CD4-positive, alpha-beta T cell treated with Interleukin-12 subunit alpha and Interleukin-12 subunit beta, for 1 hour (primary cell): Measurements from ENCODE around the gene AMIGO3.
"Not testable (repeated sequence)": the region's sequence is repeated elsewhere in the genome, so short reads cannot be mapped to it uniquely, and the experiment has no call there.

ENCODE experiments used
- DNase-seq: peaks from one replicate; pipeline ENCODE4 v3.0.0-alpha.2; 2020

Gene AMIGO3, protein sequence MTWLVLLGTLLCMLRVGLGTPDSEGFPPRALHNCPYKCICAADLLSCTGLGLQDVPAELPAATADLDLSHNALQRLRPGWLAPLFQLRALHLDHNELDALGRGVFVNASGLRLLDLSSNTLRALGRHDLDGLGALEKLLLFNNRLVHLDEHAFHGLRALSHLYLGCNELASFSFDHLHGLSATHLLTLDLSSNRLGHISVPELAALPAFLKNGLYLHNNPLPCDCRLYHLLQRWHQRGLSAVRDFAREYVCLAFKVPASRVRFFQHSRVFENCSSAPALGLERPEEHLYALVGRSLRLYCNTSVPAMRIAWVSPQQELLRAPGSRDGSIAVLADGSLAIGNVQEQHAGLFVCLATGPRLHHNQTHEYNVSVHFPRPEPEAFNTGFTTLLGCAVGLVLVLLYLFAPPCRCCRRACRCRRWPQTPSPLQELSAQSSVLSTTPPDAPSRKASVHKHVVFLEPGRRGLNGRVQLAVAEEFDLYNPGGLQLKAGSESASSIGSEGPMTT

GRCh38 chr3:49719214-49719884 lies at the start of gene AMIGO3:
TSS of gene AMIGO3 (minus strand) at chr3:49719684. CDS start at chr3:49719465, 219 bp downstream.
- DNase-seq = peak; percentile 91

- no peak for DNase-seq
Observed at GRCh38 chr3:49763981-49764380, 44.5 kb upstream of the AMIGO3 start.

DNA sequence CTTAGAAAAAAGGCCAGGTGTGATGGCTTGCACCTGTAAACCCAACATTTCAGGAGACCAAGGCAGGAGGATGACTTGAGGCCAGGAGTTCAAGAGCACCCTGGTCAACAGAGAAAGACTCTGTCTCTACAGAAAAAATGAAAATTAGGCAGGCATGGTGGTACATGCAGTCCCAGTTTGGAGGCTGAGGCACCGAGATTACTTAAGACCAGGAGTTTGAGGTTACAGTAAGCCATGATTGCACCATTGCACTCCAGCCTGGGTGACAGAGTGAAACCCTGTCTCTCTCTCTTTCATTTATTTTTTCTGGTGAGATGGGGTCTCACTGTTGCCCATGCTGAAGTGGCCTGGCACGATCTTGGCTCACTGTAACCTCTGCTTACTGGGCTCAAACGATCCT lies 42.2 kb upstream of the AMIGO3 start:
- DNase-seq = no peak

DNA sequence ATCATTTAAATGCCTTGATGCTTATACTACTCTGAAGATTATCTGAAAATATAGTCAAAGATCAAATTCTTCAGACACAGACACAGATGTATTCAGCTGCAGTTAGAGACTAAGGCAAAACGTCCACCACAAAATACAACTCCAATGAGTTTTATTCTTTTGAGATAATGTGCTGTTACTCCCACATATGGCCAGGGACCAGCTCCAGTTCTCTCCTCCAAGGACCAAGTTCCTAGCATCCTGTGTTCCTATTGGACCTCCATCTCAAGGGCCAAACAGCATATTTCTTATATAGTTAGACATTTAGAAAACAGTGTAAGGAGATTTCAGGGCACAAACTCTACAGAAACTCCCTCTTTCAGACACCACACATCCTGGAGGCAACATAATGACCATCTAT lies 39.7 kb upstream of the AMIGO3 start:
- no peak for DNase-seq

- no peak for DNase-seq
Observed at GRCh38 chr3:49757197-49757596, 37.7 kb upstream of the AMIGO3 start.

GRCh38 chr3:49756036-49756435 lies 36.6 kb upstream of the AMIGO3 start:
- DNase-seq = no peak

GRCh38 chr3:49754536-49754935 lies 35.1 kb upstream of the AMIGO3 start:
- DNase-seq = no peak

GRCh38 chr3:49751501-49751900 lies 32.0 kb upstream of the AMIGO3 start:
- no peak for DNase-seq

DNA sequence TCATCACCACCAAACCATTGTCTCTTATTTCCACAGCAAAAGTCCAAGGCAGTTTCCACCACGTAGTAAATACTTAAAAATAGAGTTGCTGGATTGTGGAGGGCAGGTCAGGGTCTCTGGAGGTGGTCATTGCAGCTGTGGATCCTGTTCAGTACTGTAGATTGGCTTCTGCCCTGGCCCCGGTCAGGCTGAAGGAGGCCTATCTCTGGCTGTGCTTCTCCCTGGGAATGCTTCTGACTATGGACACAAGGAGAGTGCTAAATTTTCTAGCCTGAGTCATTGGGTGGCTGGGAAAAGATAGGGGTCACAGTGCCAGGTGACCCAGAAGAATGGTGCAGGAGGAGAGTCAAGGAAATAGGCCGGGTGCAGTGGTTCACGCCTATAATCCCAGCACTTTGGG lies 30.6 kb upstream of the AMIGO3 start:
- no peak for DNase-seq

GRCh38 chr3:49748874-49749273 lies 29.4 kb upstream of the AMIGO3 start:
- DNase-seq = not testable (repeated sequence)

- no peak for DNase-seq
Observed at GRCh38 chr3:49747792-49748480, 28.5 kb upstream of the AMIGO3 start.

DNA sequence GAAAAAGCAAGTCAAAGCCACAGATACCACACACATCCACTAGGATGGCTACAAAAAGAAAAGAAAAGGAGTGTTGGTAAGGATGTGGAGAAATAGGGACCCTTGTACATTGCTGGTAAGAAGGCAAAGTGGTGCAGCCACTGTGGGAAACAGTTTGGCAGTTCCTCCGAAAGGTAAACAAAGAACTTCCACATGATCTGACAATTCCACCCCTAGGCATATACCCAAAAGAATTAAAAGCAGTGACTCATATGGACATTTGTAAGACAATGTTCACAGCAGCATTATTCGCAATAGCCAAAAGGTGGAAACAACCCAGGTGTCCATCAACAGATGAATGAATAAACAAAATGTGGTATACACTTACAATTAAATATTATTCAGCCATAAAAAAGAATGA lies 26.5 kb upstream of the AMIGO3 start:
- DNase-seq = no peak

- DNase-seq = no peak
Observed at GRCh38 chr3:49740427-49740826, 20.9 kb upstream of the AMIGO3 start.

DNA sequence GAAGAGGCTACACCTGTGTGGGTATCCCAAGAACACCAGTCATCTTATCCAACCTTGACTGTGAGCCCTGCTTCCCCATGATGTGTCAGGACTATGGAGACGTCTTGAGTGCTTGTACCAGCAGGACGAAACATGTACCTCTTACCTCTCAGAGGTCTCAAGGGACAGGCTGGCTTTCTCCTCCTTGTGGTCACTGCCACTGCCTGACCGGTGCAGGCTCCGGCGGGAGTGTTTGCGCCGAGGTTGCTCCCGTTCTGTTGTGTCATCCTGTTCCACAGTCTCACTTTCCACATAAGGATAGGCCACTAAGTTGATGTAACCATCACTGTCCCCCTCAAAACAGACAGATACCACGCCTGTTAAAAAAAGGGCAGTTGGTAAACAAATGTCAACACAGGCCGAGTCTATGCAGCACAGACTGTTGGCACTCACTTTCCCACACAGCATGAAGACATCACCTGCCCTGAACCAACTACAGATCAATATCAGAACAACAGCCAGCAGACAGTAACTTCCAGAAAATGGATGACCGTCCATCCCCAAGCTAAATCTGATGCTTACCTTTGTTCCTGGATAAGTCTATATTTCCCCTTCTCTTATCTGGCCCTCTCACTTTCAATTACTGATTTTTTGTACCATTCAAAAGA lies 18.7 kb upstream of the AMIGO3 start:
- DNase-seq = no peak

DNA sequence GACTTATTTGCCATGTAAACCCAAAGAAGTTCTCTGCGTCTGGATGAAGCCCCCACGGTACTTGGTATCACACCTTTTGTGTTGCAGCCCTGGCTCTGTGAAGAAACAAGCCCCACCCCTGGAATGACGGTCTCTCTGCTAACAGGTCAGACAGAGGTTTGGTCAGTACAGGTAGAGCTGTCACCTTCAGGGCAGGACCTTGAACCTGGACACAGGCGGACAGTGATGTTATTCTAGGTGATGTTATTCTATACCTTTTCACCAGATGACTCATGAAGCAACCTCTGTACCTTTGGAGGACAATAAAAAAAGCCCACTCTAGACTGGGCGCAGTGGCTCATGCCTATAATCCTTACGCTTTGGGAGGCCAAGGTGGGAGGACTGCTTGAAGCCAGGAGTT lies 15.3 kb upstream of the AMIGO3 start:
- DNase-seq = no peak

DNA sequence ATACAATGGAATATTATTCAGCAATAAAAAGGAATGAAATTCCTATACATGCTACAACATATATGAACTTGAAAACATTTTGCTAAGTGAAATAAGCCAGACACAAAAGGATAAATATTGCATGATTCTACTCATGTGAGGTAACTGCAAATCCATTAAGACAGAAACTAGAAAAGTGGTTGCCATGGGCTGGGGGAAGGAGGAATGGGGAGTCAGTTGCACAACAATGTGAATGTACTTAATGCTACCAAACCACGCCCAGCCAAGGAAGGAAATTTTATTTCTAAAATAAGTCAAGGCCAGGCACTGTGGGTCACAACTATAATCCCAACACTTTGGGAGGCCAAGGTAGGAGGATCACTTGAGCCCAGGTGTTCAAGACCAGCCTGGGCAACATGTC lies 14.1 kb upstream of the AMIGO3 start:
- no peak for DNase-seq

DNA sequence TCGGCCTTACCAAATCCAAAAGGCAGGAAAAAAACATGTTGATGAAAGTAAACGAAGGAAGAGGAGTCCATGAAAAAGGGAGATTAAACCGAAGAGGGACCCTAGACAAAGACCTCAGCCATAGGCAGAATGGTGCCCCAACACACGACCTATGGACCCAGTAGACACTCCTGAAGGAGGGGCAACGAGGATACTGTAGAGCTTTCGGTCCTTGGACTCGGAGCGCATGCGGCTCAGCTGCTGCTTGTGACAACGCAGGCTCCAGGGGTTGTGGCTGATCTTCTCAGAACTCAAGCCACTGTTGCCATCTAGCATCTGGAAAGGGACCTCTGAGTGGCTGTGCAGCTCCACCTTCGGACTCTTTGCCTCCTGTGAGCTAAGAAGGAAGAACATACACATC lies 13.1 kb upstream of the AMIGO3 start:
- DNase-seq = no peak

- DNase-seq = no peak
Observed at GRCh38 chr3:49729966-49730609, 10.6 kb upstream of the AMIGO3 start.

GRCh38 chr3:49727924-49728361 lies 8.5 kb upstream of the AMIGO3 start:
- no peak for DNase-seq

DNA sequence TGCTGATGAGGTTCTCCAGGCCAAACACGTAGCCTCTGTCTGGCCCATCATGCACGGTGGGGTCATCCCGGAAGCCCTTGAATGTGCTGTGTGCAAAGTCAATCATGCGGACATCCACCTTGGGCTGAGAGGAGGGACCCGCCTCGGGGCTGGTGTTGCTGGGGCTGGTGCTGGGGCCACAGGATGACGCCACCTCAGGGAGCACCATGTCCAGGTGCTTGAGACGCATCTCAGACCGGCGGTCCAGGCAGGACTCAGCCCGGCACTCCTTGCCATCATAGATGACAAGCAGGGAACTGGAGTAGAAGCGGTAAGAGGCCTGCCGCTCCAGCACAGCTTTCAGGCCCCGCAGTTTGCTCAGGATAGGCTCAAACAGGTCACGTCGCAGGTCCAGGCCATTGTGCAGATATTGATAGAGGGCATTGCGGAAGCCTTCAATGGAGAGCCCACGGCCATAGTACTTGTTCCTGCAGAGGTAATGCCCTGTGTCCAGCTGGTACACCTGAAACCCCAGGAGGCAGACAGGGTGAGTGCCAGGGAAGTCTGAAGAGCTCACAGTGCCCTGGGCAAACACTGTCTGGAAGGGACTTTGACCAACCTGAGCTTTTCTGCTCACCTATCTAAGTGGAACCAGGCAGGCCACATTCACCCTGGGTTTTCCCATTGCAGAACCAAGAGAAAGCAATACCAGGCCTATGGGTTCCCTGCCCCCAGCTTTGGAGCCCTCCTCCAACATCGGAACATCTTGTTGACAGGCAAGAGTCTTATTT lies 7.9 kb upstream of the AMIGO3 start:
- DNase-seq = no peak

DNA sequence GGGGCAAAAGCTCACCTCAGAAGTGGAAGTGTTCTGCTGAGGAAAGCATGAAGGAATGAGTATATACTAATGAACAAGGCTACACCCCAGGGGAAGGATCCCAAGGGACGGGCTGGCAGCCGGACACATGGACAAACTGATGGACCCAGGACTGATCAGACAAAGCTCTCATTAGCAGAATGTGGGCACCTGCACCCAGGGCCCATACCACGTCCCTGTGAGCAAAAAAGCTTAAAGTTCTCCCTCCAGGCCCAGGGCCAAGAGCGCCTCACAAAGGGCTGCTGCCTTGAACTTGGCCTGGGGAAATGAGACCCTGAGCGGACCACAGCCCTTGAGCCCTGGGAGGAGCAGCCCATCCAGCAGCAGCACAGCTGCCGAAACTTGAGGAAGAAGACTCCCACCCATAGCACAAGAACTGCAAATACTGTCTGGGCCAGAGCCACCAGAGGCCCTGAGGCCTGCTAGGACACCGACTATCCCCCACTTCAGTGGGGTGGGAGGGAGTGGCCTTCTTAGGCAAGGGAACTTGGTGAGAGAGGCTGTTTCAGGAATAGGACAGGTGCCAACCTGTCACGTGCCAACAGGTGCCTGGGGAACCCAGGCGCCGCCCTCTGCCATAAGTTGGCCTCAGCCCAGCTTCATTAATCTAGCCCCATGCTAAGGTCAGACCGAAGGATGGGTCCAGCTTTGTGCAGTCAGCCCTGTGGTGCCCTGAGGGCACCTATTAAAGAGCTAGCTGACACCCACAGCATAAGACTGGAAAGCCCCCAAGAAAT lies 6.6 kb upstream of the AMIGO3 start:
- DNase-seq = no peak
